ENCODE results near the gene RBM45. TPM values are rescaled to one million over a fixed set of nuclear protein-coding genes. Genes with fewer than 3 reads are reported as not detected.
A peak's percentile ranks its signal among the peaks of the same experiment; 100 is the strongest.

RBM45 gene, protein sequence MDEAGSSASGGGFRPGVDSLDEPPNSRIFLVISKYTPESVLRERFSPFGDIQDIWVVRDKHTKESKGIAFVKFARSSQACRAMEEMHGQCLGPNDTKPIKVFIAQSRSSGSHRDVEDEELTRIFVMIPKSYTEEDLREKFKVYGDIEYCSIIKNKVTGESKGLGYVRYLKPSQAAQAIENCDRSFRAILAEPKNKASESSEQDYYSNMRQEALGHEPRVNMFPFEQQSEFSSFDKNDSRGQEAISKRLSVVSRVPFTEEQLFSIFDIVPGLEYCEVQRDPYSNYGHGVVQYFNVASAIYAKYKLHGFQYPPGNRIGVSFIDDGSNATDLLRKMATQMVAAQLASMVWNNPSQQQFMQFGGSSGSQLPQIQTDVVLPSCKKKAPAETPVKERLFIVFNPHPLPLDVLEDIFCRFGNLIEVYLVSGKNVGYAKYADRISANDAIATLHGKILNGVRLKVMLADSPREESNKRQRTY
- total RNA-seq (10 to 100 TPM; 23.3 to 28.0 TPM), polyA plus RNA-seq (10 to 100 TPM; 11.9 to 13.0 TPM)

DNA sequence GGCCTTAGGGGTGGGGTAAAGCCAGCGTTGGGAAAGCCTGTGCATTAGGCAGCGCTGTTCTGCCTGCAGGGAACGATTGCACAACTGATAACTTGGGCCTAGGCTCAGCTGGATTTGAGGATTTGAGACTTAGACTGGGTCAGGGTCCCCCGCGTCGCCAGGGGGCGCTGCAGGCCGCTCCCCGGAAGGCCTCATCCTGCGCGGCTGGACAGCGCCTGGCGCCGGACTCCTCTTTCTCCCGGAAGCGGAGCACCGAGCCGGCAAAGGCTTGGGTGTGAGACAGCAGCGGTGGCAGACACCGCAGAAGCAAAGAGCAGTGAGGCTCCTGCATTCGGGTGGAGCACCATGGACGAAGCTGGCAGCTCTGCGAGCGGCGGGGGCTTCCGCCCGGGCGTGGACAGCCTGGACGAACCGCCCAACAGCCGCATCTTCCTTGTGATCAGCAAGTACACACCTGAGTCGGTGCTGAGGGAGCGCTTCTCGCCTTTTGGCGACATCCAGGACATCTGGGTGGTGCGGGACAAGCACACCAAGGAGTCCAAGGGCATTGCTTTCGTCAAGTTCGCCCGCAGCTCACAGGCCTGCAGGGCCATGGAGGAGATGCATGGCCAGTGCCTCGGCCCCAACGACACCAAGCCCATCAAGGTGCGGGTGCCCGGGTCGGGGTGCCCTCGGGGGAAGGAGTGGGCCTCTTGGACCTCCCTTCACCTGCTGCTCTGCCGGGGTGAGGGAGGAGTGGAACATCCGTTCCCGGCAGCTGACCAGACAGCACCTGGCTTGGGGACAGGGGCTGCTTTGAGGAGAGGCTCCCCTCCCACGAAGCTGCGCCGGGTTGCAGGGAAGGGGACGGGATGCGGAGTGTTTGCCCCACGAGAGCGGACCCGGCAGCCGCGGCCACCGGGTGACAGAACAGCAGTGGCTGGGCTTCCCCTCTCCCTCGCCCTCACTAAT is at the start of gene RBM45:
RBM45 (plus strand) TSS at position 236 of the 951 bp plus-strand sequence; CDS start at position 346, 110 bp downstream.
- intact Hi-C loops (cut with micrococcal nuclease): loop anchor here (1.0 to 5.0 kb wide), 5 partner anchors 168 to 850 kb away; partner anchors contain the start of gene NFE2L2
- H3K4me3 Mint-ChIP-seq: peak within 1 kb of the TSS; percentile 87 to 96 (median 91)
- no peaks in the 10 kb centered on the region for H3K27me3 Mint-ChIP-seq
- H3K4me1 Mint-ChIP-seq: peaks cover 28 to 47% (median 39%) of the 10 kb centered on the region in 4 donors
- peaks cover 4 to 8% of the 10 kb centered on the region in 2 donors for H3K36me3 Mint-ChIP-seq
- peak within 1 kb of the TSS; percentile 82 to 95 (median 90) for H3K27ac Mint-ChIP-seq
- H3K9me3 Mint-ChIP-seq: no peaks in the 10 kb centered on the region
- CTCF ChIA-PET (ENCODE audit: partially characterized antibody): interaction anchor here (0.7 to 4.2 kb wide), 25 partner anchors 8 to 848 kb away, joined by 3 to 34 read pairs (median 5); partner anchors contain the start of gene NFE2L2
- H3K4me1 ChIP-seq (ENCODE audit: insufficient read depth, low read length): peaks cover 28% of the 10 kb centered on the region
- H3K36me3 ChIP-seq (ENCODE audit: insufficient read depth, low read length): no peaks in the 10 kb centered on the region
- H3K27ac ChIP-seq (ENCODE audit: low read depth, low read length): peak within 1 kb of the TSS; percentile 66
- no peaks in the 10 kb centered on the region for H3K9me3 ChIP-seq (ENCODE audit: control insufficient read depth in 1 of 2, low read length in 2 of 2)
- peak within 1 kb of the TSS; percentile 80 to 92 for H3K4me3 ChIP-seq (ENCODE audit: low read length in 2 of 2)
- no peaks in the 10 kb centered on the region for H3K27me3 ChIP-seq (ENCODE audit: insufficient read depth, low read length)
- POLR2A ChIA-PET (ENCODE audit: partially characterized antibody): interaction anchor here (0.6 to 2.3 kb wide), 4 partner anchors 9 to 338 kb away, joined by 3 to 8 read pairs (median 4); partner anchors contain the start of genes PJVK and PRKRA
- DNase-seq: peak; percentile 76 to 82 (median 82)

DNA sequence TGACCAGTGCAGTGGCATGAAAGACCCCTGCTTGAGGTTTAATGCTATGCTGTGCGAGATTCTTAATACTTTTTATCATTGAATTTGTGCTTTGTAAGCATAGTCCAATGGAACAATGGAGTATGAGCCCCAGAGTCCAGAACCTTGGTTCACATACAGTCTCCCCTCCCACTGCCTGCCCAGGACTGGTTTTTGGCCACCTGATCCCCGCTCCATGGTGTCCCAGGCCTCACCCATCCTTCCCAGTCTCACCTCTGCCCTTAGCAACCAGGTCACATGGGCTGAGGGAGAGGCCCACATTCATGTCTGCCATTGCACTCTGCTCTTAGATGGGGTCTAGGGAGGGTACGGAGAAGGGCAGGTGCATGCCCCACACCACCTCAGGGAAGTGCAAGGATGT is 45.9 kb upstream of the RBM45 start:
- no peaks in the 10 kb centered on the region for H3K4me1 Mint-ChIP-seq
- ChIA-PET CTCF (ENCODE audit: partially characterized antibody) (no interaction called here), POLR2A (ENCODE audit: partially characterized antibody) (no interaction called here)
- no peak for DNase-seq
- no peak overlapping the region for H3K27ac ChIP-seq (ENCODE audit: low read depth, low read length)
- intact Hi-C loops (cut with micrococcal nuclease): no loop called here
- no peaks in the 10 kb centered on the region for H3K36me3 Mint-ChIP-seq
- H3K27ac Mint-ChIP-seq: no peak overlapping the region
- H3K27me3 Mint-ChIP-seq: peaks cover 15 to 23% of the 10 kb centered on the region in 2 donors
- peaks cover 0 to 4% (median 0%) of the 10 kb centered on the region in 8 donors for H3K9me3 Mint-ChIP-seq
- no peaks in the 10 kb centered on the region for H3K27me3 ChIP-seq (ENCODE audit: insufficient read depth, low read length)
- H3K36me3 ChIP-seq (ENCODE audit: insufficient read depth, low read length): no peaks in the 10 kb centered on the region
- no peaks in the 10 kb centered on the region for H3K9me3 ChIP-seq (ENCODE audit: control insufficient read depth in 1 of 2, low read length in 2 of 2)
- H3K4me3 Mint-ChIP-seq: no peak overlapping the region
- H3K4me3 ChIP-seq (ENCODE audit: low read length in 2 of 2): no peak overlapping the region
- no peaks in the 10 kb centered on the region for H3K4me1 ChIP-seq (ENCODE audit: insufficient read depth, low read length)

DNA sequence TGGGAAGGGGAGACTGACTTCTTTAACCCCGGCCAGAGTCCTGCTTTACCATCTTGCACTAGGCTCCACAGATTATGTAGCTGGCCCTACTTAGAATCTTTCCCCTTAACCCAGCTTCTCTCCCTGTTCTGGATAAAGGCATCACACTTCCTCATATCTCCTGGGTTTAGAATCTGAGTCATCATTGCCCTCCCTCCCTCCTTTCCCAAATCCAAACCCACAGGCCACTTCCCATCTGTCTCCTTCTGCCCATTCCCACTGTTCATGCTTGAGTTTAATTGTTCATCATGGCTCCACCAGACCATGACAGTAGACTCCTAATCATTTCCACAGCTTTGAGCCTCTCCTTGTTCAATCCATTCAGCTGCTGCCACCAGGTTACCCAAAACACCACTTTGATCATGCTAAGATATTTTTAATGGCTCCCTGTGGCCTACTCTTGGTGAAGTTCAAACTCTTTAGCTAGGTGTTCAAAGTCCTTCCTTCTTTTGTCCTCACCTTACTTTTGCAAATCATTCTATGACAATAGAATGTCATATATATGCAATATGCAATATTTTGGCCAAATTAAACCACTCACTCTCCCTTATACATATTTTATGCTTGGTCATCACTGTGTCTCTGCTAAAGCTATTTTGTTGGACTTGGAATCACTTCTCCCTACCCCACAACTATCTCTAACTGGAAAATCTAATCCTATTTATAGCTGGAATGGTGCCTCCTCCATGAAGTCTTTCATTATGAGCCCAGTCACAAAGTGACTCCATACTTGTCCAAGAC is 45.2 kb upstream of the RBM45 start:
- H3K27ac Mint-ChIP-seq: no peak overlapping the region
- H3K36me3 Mint-ChIP-seq: no peaks in the 10 kb centered on the region
- no peak overlapping the region for H3K4me3 ChIP-seq (ENCODE audit: low read length in 2 of 2)
- H3K27me3 ChIP-seq (ENCODE audit: insufficient read depth, low read length): no peaks in the 10 kb centered on the region
- ChIA-PET POLR2A (ENCODE audit: partially characterized antibody) (no interaction called here), CTCF (ENCODE audit: partially characterized antibody) (no interaction called here)
- no peak overlapping the region for H3K27ac ChIP-seq (ENCODE audit: low read depth, low read length)
- no peaks in the 10 kb centered on the region for H3K36me3 ChIP-seq (ENCODE audit: insufficient read depth, low read length)
- no peaks in the 10 kb centered on the region for H3K9me3 ChIP-seq (ENCODE audit: control insufficient read depth in 1 of 2, low read length in 2 of 2)
- intact Hi-C loops (cut with micrococcal nuclease): no loop called here
- peaks cover 0 to 4% (median 0%) of the 10 kb centered on the region in 8 donors for H3K9me3 Mint-ChIP-seq
- no peaks in the 10 kb centered on the region for H3K4me1 ChIP-seq (ENCODE audit: insufficient read depth, low read length)
- peaks cover 19 to 26% of the 10 kb centered on the region in 2 donors for H3K27me3 Mint-ChIP-seq
- H3K4me3 Mint-ChIP-seq: no peak overlapping the region
- H3K4me1 Mint-ChIP-seq: no peaks in the 10 kb centered on the region
- DNase-seq: no peak

DNA sequence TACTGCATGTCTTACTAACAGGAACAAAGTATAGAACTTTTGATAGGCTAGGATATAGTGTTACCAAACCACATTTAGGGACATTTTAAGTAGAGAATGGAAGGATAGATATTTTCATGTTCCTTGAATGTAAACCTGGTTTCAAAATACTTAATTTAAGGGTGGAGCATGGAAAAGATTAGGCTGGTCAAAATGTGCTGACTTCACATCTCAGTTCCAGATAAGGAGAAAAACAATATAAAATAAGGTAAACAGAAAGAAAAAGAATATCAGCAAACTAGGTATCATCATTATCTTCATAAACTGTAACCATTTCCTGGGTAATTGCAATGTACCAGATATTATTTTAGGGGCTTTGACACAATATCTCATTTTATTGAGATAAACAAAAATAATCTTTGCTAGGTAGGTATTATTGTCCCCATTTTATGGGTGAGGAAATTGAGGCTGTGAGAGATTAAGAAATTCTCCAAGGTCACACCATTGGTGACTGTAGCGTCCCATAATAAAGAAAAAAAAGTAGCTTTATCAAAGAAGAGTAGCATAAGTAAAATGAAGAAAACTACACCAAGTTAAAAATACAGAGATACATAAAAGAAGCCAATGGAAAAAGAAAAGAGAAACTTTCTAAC is 43.3 kb upstream of the RBM45 start:
- Histone ChIP-seq H3K9me3 (ENCODE audit: control insufficient read depth in 1 of 2, low read length in 2 of 2) (no peaks in the 10 kb centered on the region), H3K36me3 (ENCODE audit: insufficient read depth, low read length) (no peaks in the 10 kb centered on the region), H3K4me3 (ENCODE audit: low read length in 2 of 2) (no peak overlapping the region), H3K27me3 (ENCODE audit: insufficient read depth, low read length) (peaks cover 7% of the 10 kb centered on the region), H3K27ac (ENCODE audit: low read depth, low read length) (no peak overlapping the region), H3K4me1 (ENCODE audit: insufficient read depth, low read length) (peaks cover 10% of the 10 kb centered on the region)
- Mint-ChIP-seq H3K36me3 (no peaks in the 10 kb centered on the region), H3K4me3 (no peak overlapping the region), H3K4me1 (peaks cover 0 to 12% (median 6%) of the 10 kb centered on the region in 4 donors), H3K9me3 (peaks cover 0 to 2% (median 0%) of the 10 kb centered on the region in 8 donors), H3K27me3 (peaks cover 28 to 31% of the 10 kb centered on the region in 2 donors), H3K27ac (no peak overlapping the region)
- ChIA-PET POLR2A (ENCODE audit: partially characterized antibody) (no interaction called here), CTCF (ENCODE audit: partially characterized antibody) (no interaction called here)
- intact Hi-C loops (cut with micrococcal nuclease): no loop called here
- DNase-seq: no peak

DNA sequence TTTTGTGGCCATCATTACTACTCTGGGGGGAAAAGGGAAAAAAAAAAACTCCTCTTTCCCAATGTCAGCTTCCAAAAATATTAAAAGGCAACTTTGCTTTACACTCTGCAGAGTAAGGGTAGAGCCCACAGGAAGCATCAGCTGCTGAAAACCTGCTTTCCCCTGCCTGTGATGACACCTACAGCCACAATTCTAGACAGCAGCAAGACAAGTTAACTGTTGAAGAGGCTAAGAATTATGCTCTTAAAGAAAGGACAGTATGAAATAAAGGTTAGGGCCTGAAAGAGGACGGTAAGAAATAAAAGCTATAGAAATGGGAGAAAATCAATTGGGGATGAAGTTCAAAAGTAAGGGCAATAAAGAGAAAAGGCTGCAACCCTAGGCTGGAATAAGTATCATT is 42.7 kb upstream of the RBM45 start:
- peaks cover 7% of the 10 kb centered on the region for H3K27me3 ChIP-seq (ENCODE audit: insufficient read depth, low read length)
- intact Hi-C loops (cut with micrococcal nuclease): no loop called here

DNA sequence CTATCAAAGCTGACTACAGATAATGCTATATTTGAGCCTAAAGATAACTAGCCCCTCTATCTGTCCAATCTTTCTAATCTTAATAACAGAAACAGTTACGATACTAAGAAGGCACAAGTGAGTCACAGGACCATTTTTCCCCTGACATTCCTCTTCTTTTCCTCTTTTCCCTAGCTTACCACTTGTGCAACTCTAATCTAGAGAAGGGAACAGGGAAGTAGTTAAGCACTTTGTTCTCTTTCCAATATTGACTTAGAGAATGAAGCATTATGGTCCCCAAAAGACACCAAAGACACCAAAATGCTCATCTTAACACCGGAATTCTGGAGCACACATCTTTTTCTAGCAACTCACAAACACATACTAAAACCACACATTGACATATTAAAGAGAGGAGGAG is 41.4 kb upstream of the RBM45 start:
- Histone ChIP-seq H3K27me3 (ENCODE audit: insufficient read depth, low read length) (peaks cover 7% of the 10 kb centered on the region), H3K27ac (ENCODE audit: low read depth, low read length) (no peak overlapping the region), H3K4me1 (ENCODE audit: insufficient read depth, low read length) (peaks cover 10% of the 10 kb centered on the region), H3K4me3 (ENCODE audit: low read length in 2 of 2) (no peak overlapping the region), H3K9me3 (ENCODE audit: control insufficient read depth in 1 of 2, low read length in 2 of 2) (no peaks in the 10 kb centered on the region), H3K36me3 (ENCODE audit: insufficient read depth, low read length) (no peaks in the 10 kb centered on the region)
- ChIA-PET POLR2A (ENCODE audit: partially characterized antibody) (no interaction called here), CTCF (ENCODE audit: partially characterized antibody) (no interaction called here)
- DNase-seq: no peak
- Mint-ChIP-seq H3K36me3 (no peaks in the 10 kb centered on the region), H3K4me1 (peaks cover 0 to 12% (median 6%) of the 10 kb centered on the region in 4 donors), H3K27me3 (peaks cover 38 to 44% of the 10 kb centered on the region in 2 donors), H3K27ac (no peak overlapping the region), H3K9me3 (peaks cover 0 to 2% (median 0%) of the 10 kb centered on the region in 8 donors), H3K4me3 (no peak overlapping the region)
- intact Hi-C loops (cut with micrococcal nuclease): no loop called here

More for the DNA sequence above, 42.7 kb upstream of the RBM45 start:
- ChIA-PET POLR2A (ENCODE audit: partially characterized antibody) (no interaction called here), CTCF (ENCODE audit: partially characterized antibody) (no interaction called here)
- H3K27ac Mint-ChIP-seq: no peak overlapping the region
- peaks cover 0 to 12% (median 6%) of the 10 kb centered on the region in 4 donors for H3K4me1 Mint-ChIP-seq
- Histone ChIP-seq H3K9me3 (ENCODE audit: control insufficient read depth in 1 of 2, low read length in 2 of 2) (no peaks in the 10 kb centered on the region), H3K36me3 (ENCODE audit: insufficient read depth, low read length) (no peaks in the 10 kb centered on the region), H3K4me3 (ENCODE audit: low read length in 2 of 2) (no peak overlapping the region), H3K27ac (ENCODE audit: low read depth, low read length) (no peak overlapping the region), H3K4me1 (ENCODE audit: insufficient read depth, low read length) (peaks cover 10% of the 10 kb centered on the region)
- no peaks in the 10 kb centered on the region for H3K36me3 Mint-ChIP-seq
- peaks cover 0 to 2% (median 0%) of the 10 kb centered on the region in 8 donors for H3K9me3 Mint-ChIP-seq
- H3K4me3 Mint-ChIP-seq: no peak overlapping the region
- peaks cover 33 to 37% of the 10 kb centered on the region in 2 donors for H3K27me3 Mint-ChIP-seq
- no peak for DNase-seq
